K562 (cell line): ENCODE data around the gene SLC39A5. TPM values are rescaled to one million over a fixed set of nuclear protein-coding genes. Genes with fewer than 3 reads are reported as not detected.

Source experiments
- ADNP ChIP-seq: fragments of 200-800 bp; sonication (Bioruptor generic); IDR thresholded peaks from 2 replicates; pipeline ENCODE4 v1.6.1; 2016; ENCODE audit warnings: missing genetic modification characterization, missing compliant biosample characterization
- BRD9 ChIP-seq: fragments of 450-650 bp; IDR thresholded peaks from 2 replicates; pipeline ENCODE4 v1.6.1; 2018; ENCODE audit warnings: low read depth; ENCODE audit not compliant: partially characterized antibody
- KLF13 ChIP-seq: fragments of 450-650 bp; IDR thresholded peaks from 2 replicates; pipeline ENCODE4 v1.6.1; 2016; ENCODE audit warnings: missing genetic modification characterization, low read depth, mild to moderate bottlenecking, missing compliant biosample characterization, moderate library complexity, borderline replicate concordance
- NCOR1 ChIP-seq: fragments of 450-650 bp; IDR thresholded peaks from 2 replicates; pipeline ENCODE4 v1.6.1; 2016; ENCODE audit warnings: mild to moderate bottlenecking, moderate library complexity
- NFE2 ChIP-seq: IDR thresholded peaks from 2 replicates; pipeline ENCODE4 v1.6.1; 2014; ENCODE audit warnings: antibody characterized with exemption, low read depth
- NR2C2 ChIP-seq, 2 experiments: fragments of 200-800 bp in 1 of 2; sonication (Bioruptor generic) in 1 of 2; sonication (generic) in 1 of 2; formaldehyde crosslinking in 1 of 2; IDR thresholded peaks; 2 replicates each; pipeline versions ENCODE4 v1.6.1 to v1.8.0; 2016 to 2022; ENCODE audit warnings: mild to moderate bottlenecking in 1 of 2, missing compliant biosample characterization in 1 of 2, missing genetic modification characterization in 1 of 2, missing genetic modification reagents in 1 of 2
- RCOR1 ChIP-seq, 2 experiments: IDR thresholded peaks; 2 replicates each; pipeline ENCODE4 v1.6.1; 2012; ENCODE audit warnings: low read depth in 2 of 2, low read length in 2 of 2, borderline replicate concordance in 1 of 2, improper control_type of control experiment in 1 of 2
- SIRT6 ChIP-seq: IDR thresholded peaks from one replicate; pipeline ENCODE4 v1.6.1; 2012; ENCODE audit warnings: low read depth, mild to moderate bottlenecking, control low read depth, inconsistent platforms, low read length, moderate library complexity
- SRSF1 ChIP-seq: fragments of 200-400 bp; formaldehyde crosslinking; IDR thresholded peaks from 2 replicates; pipeline ENCODE4 v1.6.1; 2017; ENCODE audit warnings: mild to moderate bottlenecking, low read depth, low read length, moderate library complexity
- TBL1XR1 ChIP-seq, 2 experiments: IDR thresholded peaks; 2 replicates each; pipeline ENCODE4 v1.6.1; 2012; ENCODE audit warnings: improper control_type of control experiment in 2 of 2, low read length in 2 of 2, mild to moderate bottlenecking in 1 of 2
- ZFPM2 ChIP-seq: fragments of 250-450 bp; sonication (Bioruptor Pico); IDR thresholded peaks from 2 replicates; pipeline ENCODE4 v1.5.1; 2022; ENCODE audit warnings: mild to moderate bottlenecking
- polyA plus RNA-seq, 8 experiments: library from polyadenylated mRNA; depleted of rRNA in 4 of 8; stranded (reverse) in 5 of 8; unstranded in 3 of 8; fragments of >200 nt; fragmentation: Nextera tagmentation in 2 of 8; fragmentation: Illumina TruSeq in 1 of 8; extraction: Ambion mirVana in 2 of 8; extraction: Trizol in 1 of 8; gene quantifications; 2 replicates each; pipeline versions ENCODE4 v1.2.1 to v1.2.3, GENCODE V29; 2011 to 2014; ENCODE audit warnings: inconsistent platforms in 1 of 8, missing spikeins in 1 of 8
- total RNA-seq, 7 experiments: library from RNA; depleted of rRNA in 6 of 7; stranded (reverse); fragments of >200 nt in 6 of 7; fragmentation: Illumina TruSeq in 2 of 7; extraction: Trizol in 2 of 7; gene quantifications; 2 replicates each; pipeline versions ENCODE4 v1.2.1 to v1.2.3, GENCODE V29; 2011 to 2021; ENCODE audit warnings: low replicate concordance in 1 of 7
- TF ChIP-seq, protein P1 (sequence below): fragments of 450-650 bp; IDR thresholded peaks from 2 replicates; pipeline ENCODE4 v1.6.1; 2016; ENCODE audit warnings: mild to moderate bottlenecking, moderate library complexity
- TF ChIP-seq, protein P2 (sequence below): fragments of 450-650 bp; formaldehyde crosslinking; IDR thresholded peaks from 2 replicates; pipeline ENCODE4 v1.4.0; 2022; ENCODE audit warnings: missing genetic modification characterization
- TF ChIP-seq, protein P3 (sequence below): fragments of 250-450 bp; sonication (Bioruptor Pico); IDR thresholded peaks from 2 replicates; pipeline ENCODE4 v1.6.1; 2021; ENCODE audit warnings: mild to moderate bottlenecking

The SLC39A5 gene
- total and polyA plus RNA-seq, 9 of the 15 experiments (the other 6 are each of a cell fraction or from before 2014, with no cell fraction given): 0.08 to 0.10 TPM; not detected in 7

DNA sequence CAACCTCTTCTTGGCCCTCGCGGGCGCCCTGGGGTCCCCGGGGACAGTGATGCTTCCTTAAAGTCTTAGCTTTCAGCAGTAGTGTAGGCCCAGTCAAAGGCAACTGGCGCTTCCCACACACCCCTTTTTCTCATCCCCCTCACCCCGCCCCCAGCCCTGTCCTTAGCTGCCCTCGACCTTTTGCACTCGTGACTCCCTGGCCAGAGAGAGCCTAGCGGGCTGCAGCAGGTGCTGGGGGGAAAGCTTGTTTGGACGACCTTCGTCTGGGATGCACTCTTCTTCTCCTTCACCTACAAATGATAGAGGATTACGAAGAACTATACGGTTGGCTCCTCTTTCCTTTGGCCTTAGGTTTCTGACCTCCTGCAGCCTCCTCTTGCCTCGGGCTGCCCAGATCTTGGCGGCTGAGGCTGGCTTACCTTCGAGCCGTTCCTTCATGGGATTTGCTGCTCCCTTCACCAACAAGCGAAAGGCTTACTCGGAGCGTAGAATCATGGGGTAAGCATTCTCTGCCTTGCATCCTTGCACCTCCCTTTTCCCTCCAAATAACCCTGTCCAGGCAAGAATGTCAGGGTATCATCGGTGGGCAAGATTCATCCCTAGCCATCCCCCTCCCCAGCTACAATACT is 37.7 kb downstream of the SLC39A5 start (continued):
- TF ChIP-seq, protein P1, sequence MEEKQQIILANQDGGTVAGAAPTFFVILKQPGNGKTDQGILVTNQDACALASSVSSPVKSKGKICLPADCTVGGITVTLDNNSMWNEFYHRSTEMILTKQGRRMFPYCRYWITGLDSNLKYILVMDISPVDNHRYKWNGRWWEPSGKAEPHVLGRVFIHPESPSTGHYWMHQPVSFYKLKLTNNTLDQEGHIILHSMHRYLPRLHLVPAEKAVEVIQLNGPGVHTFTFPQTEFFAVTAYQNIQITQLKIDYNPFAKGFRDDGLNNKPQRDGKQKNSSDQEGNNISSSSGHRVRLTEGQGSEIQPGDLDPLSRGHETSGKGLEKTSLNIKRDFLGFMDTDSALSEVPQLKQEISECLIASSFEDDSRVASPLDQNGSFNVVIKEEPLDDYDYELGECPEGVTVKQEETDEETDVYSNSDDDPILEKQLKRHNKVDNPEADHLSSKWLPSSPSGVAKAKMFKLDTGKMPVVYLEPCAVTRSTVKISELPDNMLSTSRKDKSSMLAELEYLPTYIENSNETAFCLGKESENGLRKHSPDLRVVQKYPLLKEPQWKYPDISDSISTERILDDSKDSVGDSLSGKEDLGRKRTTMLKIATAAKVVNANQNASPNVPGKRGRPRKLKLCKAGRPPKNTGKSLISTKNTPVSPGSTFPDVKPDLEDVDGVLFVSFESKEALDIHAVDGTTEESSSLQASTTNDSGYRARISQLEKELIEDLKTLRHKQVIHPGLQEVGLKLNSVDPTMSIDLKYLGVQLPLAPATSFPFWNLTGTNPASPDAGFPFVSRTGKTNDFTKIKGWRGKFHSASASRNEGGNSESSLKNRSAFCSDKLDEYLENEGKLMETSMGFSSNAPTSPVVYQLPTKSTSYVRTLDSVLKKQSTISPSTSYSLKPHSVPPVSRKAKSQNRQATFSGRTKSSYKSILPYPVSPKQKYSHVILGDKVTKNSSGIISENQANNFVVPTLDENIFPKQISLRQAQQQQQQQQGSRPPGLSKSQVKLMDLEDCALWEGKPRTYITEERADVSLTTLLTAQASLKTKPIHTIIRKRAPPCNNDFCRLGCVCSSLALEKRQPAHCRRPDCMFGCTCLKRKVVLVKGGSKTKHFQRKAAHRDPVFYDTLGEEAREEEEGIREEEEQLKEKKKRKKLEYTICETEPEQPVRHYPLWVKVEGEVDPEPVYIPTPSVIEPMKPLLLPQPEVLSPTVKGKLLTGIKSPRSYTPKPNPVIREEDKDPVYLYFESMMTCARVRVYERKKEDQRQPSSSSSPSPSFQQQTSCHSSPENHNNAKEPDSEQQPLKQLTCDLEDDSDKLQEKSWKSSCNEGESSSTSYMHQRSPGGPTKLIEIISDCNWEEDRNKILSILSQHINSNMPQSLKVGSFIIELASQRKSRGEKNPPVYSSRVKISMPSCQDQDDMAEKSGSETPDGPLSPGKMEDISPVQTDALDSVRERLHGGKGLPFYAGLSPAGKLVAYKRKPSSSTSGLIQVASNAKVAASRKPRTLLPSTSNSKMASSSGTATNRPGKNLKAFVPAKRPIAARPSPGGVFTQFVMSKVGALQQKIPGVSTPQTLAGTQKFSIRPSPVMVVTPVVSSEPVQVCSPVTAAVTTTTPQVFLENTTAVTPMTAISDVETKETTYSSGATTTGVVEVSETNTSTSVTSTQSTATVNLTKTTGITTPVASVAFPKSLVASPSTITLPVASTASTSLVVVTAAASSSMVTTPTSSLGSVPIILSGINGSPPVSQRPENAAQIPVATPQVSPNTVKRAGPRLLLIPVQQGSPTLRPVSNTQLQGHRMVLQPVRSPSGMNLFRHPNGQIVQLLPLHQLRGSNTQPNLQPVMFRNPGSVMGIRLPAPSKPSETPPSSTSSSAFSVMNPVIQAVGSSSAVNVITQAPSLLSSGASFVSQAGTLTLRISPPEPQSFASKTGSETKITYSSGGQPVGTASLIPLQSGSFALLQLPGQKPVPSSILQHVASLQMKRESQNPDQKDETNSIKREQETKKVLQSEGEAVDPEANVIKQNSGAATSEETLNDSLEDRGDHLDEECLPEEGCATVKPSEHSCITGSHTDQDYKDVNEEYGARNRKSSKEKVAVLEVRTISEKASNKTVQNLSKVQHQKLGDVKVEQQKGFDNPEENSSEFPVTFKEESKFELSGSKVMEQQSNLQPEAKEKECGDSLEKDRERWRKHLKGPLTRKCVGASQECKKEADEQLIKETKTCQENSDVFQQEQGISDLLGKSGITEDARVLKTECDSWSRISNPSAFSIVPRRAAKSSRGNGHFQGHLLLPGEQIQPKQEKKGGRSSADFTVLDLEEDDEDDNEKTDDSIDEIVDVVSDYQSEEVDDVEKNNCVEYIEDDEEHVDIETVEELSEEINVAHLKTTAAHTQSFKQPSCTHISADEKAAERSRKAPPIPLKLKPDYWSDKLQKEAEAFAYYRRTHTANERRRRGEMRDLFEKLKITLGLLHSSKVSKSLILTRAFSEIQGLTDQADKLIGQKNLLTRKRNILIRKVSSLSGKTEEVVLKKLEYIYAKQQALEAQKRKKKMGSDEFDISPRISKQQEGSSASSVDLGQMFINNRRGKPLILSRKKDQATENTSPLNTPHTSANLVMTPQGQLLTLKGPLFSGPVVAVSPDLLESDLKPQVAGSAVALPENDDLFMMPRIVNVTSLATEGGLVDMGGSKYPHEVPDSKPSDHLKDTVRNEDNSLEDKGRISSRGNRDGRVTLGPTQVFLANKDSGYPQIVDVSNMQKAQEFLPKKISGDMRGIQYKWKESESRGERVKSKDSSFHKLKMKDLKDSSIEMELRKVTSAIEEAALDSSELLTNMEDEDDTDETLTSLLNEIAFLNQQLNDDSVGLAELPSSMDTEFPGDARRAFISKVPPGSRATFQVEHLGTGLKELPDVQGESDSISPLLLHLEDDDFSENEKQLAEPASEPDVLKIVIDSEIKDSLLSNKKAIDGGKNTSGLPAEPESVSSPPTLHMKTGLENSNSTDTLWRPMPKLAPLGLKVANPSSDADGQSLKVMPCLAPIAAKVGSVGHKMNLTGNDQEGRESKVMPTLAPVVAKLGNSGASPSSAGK: peak; percentile 25
- TF ChIP-seq SIRT6: no peak
- no peak for TF ChIP-seq NR2C2 (CRISPR knock-in tag; IDR thresholded peaks at IDR 0.05)
- TF ChIP-seq NR2C2 (tag; IDR thresholded peaks at IDR 0.05): peak; percentile 86
- no peak for TF ChIP-seq BRD9
- TF ChIP-seq, protein P2, sequence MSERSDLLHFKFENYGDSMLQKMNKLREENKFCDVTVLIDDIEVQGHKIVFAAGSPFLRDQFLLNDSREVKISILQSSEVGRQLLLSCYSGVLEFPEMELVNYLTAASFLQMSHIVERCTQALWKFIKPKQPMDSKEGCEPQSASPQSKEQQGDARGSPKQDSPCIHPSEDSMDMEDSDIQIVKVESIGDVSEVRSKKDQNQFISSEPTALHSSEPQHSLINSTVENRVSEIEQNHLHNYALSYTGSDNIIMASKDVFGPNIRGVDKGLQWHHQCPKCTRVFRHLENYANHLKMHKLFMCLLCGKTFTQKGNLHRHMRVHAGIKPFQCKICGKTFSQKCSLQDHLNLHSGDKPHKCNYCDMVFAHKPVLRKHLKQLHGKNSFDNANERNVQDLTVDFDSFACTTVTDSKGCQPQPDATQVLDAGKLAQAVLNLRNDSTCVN (CRISPR knock-in tag): no peak
- TF ChIP-seq ADNP (tag): no peak
- TF ChIP-seq ZFPM2 (CRISPR knock-in tag): no peak
- no peak for TF ChIP-seq KLF13
- no peak for TF ChIP-seq NFE2
- peak; percentile 8; the same call in 1 of the 2 replicates for TF ChIP-seq NCOR1
- no peak for TF ChIP-seq TBL1XR1 (IDR thresholded peaks at IDR 0.05; ENCODE audit: low read length in 2 of 2)
- no peak for TF ChIP-seq SRSF1
- no peak for TF ChIP-seq RCOR1 (IDR thresholded peaks at IDR 0.05; ENCODE audit: borderline replicate concordance in 1 of 2, low read depth in 2 of 2, low read length in 2 of 2)
- TF ChIP-seq, protein P3, sequence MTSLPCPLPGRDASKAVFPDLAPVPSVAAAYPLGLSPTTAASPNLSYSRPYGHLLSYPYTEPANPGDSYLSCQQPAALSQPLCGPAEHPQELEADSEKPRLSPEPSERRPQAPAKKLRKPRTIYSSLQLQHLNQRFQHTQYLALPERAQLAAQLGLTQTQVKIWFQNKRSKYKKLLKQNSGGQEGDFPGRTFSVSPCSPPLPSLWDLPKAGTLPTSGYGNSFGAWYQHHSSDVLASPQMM (CRISPR knock-in tag): no peak
